Endothelial cell of umbilical vein (primary cell): Measurements from ENCODE around the gene RAB6B. TPM values are rescaled to one million over a fixed set of nuclear protein-coding genes. Genes with fewer than 3 reads are reported as not detected.

Experiments used
- BruUV-seq: library from RNA; stranded (reverse); fragments of 400-500 nt; replicated peaks from 2 replicates; lab custom pipeline; 2021; lab: Mats Ljungman, UMichigan
- CTCF ChIA-PET: fragments of 300-600, 350-600 bp; sonication (Branson Sonifier 250); formaldehyde crosslinking; loops from one replicate; lab custom pipeline; 2021; ENCODE audit warnings: antibody characterized with exemption, inconsistent platforms; lab: Charles Lee
- POLR2A ChIA-PET: fragments of 300-600, 350-600 bp; sonication (Branson Sonifier 250); formaldehyde crosslinking; loops from one replicate; lab custom pipeline; 2021; ENCODE audit warnings: antibody characterized with exemption, inconsistent platforms; lab: Charles Lee
- DNase-seq: peaks from one replicate; pipeline ENCODE4 v3.0.0-alpha.2; 2011; ENCODE audit warnings: low read depth, low spot score
- FAIRE-seq: peaks from 2 replicates; lab custom pipeline; 2011; peaks lifted over from hg19 to GRCh38; lab: Jason Lieb, UNC
- H2AFZ ChIP-seq: 2 replicates; pipeline ENCODE4 v1.6.0; 2012; ENCODE audit warnings: low read depth, low read length, control low read depth, inconsistent platforms
- H3K27ac ChIP-seq: 2 replicates; pipeline ENCODE4 v1.5.1; 2011; ENCODE audit warnings: low read depth, mild to moderate bottlenecking, control low read depth, low read length, moderate library complexity; ENCODE audit not compliant: insufficient read depth
- H3K27me3 ChIP-seq, 2 experiments: 2 replicates each; pipeline versions ENCODE4 v1.6.0 to v1.6.1; 2011; ENCODE audit warnings: low read length in 2 of 2, mixed read lengths in 1 of 2; ENCODE audit not compliant: control insufficient read depth in 2 of 2, insufficient read depth in 2 of 2
- H3K36me3 ChIP-seq, 2 experiments: 2 replicates in 1 of 2; 3 replicates in 1 of 2; pipeline ENCODE4 v1.5.1; 2011; ENCODE audit warnings: low read length in 2 of 2, mild to moderate bottlenecking in 1 of 2, moderate library complexity in 1 of 2; ENCODE audit not compliant: control insufficient read depth in 2 of 2, insufficient read depth in 2 of 2; ENCODE audit errors: extremely low read depth in 1 of 2
- H3K4me1 ChIP-seq: 3 replicates; pipeline ENCODE4 v1.5.1; 2011; ENCODE audit warnings: mild to moderate bottlenecking, low read length; ENCODE audit not compliant: control insufficient read depth, insufficient read depth; ENCODE audit errors: extremely low read depth
- H3K4me2 ChIP-seq: 2 replicates; pipeline ENCODE4 v1.6.1; 2011; ENCODE audit warnings: low read length, control low read depth, mixed read lengths; ENCODE audit not compliant: insufficient read depth
- H3K4me3 ChIP-seq, 3 experiments: fragments of 200-600 bp in 1 of 3; sonication (generic), shearing (Covaris generic) in 1 of 3; replicated peaks in 1 of 3; 2 replicates each; pipeline ENCODE4 v1.5.1; 2011 to 2016; ENCODE audit warnings: control low read depth in 3 of 3, low read length in 3 of 3, mild to moderate bottlenecking in 2 of 3, inconsistent platforms in 1 of 3, low read depth in 1 of 3, moderate library complexity in 1 of 3; ENCODE audit not compliant: insufficient read depth in 1 of 3
- H3K79me2 ChIP-seq: 2 replicates; pipeline ENCODE4 v1.6.0; 2012; ENCODE audit warnings: low read length, inconsistent platforms; ENCODE audit not compliant: control insufficient read depth, insufficient read depth
- H3K9ac ChIP-seq: replicated peaks from 2 replicates; pipeline ENCODE3; 2011; ENCODE audit warnings: low read length, control low read depth; ENCODE audit not compliant: insufficient read depth; ENCODE audit errors: extremely low read depth
- H3K9me1 ChIP-seq: replicated peaks from 3 replicates; pipeline ENCODE4 v1.6.0; 2011; ENCODE audit warnings: mild to moderate bottlenecking, low read length; ENCODE audit not compliant: control insufficient read depth, insufficient read depth; ENCODE audit errors: extremely low read depth
- H3K9me3 ChIP-seq: replicated peaks from 2 replicates; pipeline ENCODE4 v1.5.1; 2012; ENCODE audit warnings: low read length, inconsistent platforms; ENCODE audit not compliant: control insufficient read depth, insufficient read depth
- H4K20me1 ChIP-seq: replicated peaks from 2 replicates; pipeline ENCODE3; 2011; ENCODE audit warnings: mild to moderate bottlenecking, low read length; ENCODE audit not compliant: control insufficient read depth, insufficient read depth; ENCODE audit errors: extremely low read depth
- EZH2 ChIP-seq: IDR thresholded peaks from 2 replicates; pipeline ENCODE4 v1.6.1; 2012; ENCODE audit warnings: borderline replicate concordance, low read depth, mild to moderate bottlenecking, moderate library complexity, low read length, inconsistent platforms; ENCODE audit not compliant: severe bottlenecking
- FOS ChIP-seq: IDR thresholded peaks from 2 replicates; pipeline ENCODE4 v1.6.1; 2011; ENCODE audit warnings: mild to moderate bottlenecking, low read length, moderate library complexity, borderline replicate concordance; ENCODE audit not compliant: insufficient read depth
- GATA2 ChIP-seq: IDR thresholded peaks from 2 replicates; pipeline ENCODE4 v1.7.0; 2011; ENCODE audit warnings: low read depth, mild to moderate bottlenecking, moderate library complexity, mixed read lengths, low read length; ENCODE audit not compliant: insufficient read length, insufficient read depth
- JUN ChIP-seq: IDR thresholded peaks from 2 replicates; pipeline ENCODE4 v1.6.1; 2011; ENCODE audit warnings: borderline replicate concordance, low read depth; ENCODE audit not compliant: insufficient read length, insufficient read depth
- MYC ChIP-seq: IDR thresholded peaks from one replicate; pipeline ENCODE4 v1.6.1; 2011; ENCODE audit warnings: mild to moderate bottlenecking, low read depth, low read length
- POLR2A ChIP-seq: IDR thresholded peaks from 2 replicates; pipeline ENCODE4 v1.6.1; 2012; ENCODE audit warnings: low read depth, mild to moderate bottlenecking, control low read depth, low read length
- dilution Hi-C: fragments of 300-500 bp; cut with MboI; formaldehyde crosslinking; loops from one replicate; pipeline ENCODE4 v1.15.0; 2019; ENCODE audit warnings: low sequenced_read_pairs; ENCODE audit not compliant: extremely low pct_ligation_motif_present
- intact Hi-C: fragments of 100-400 bp; cut with micrococcal nuclease; formaldehyde crosslinking; loops from one replicate; pipeline ENCODE4 v1.10.0; 2022
- polyA plus RNA-seq, 4 experiments: library from polyadenylated mRNA; depleted of rRNA in 3 of 4; stranded (reverse) in 3 of 4; unstranded in 1 of 4; fragments of >200 nt; gene quantifications; 2 replicates each; pipeline versions ENCODE4 v1.2.1 to v1.2.3, GENCODE V29; 2011 to 2012; ENCODE audit warnings: missing spikeins in 1 of 4
- total RNA-seq: library from RNA; stranded (reverse); gene quantifications from 2 replicates; pipeline ENCODE4 v1.2.3, GENCODE V29; 2021
- TF ChIP-seq, protein P1 (sequence below), 2 donors: IDR thresholded peaks; 1 replicate in 1 of 2; 2 replicates in 1 of 2; pipeline ENCODE4 v1.5.1; 2011; ENCODE audit warnings: low read length in 2 of 2, mild to moderate bottlenecking in 2 of 2, moderate library complexity in 2 of 2, control low read depth in 1 of 2, inconsistent platforms in 1 of 2, low read depth in 1 of 2; ENCODE audit not compliant: insufficient read depth in 1 of 2; ENCODE audit errors: extremely low read depth in 1 of 2

The RAB6B gene
- total and polyA plus RNA-seq, 2 donors (not counting 3 experiments of a cell fraction or from before 2014, with no cell fraction given) = 1.7 to 6.7 TPM

DNA sequence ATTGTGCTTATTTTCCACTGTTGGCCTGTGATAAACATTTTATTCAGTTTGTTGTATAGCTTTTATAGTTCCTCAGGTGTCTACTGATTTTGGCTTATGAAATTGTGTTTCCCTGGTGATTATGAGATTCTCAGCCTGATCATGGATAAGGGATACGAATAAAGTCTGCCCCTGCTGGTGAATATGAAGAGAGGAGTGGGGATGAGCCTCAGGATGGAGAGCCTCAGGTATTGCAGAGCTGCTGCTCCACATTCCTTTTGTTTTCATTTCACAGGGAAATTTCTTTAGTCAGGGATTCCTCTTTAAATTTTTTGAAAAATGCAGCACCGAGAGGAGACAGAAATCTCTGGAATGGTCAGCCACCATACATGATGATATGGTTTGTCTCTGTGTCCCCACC, 14.7 kb upstream of the RAB6B start:
- H3K9ac ChIP-seq = no peak overlapping the region
- ChIA-PET POLR2A (no interaction called here), CTCF (interaction anchor here (0.8 to 1.2 kb wide), 4 partner anchors 13 to 303 kb away, joined by 3 read pairs; no protein-coding TSS in a partner anchor)
- no peak overlapping the region for H3K27ac ChIP-seq
- BruUV-seq = no TSS peak
- no peak for DNase-seq
- no peaks in the 10 kb centered on the region for H4K20me1 ChIP-seq
- TF ChIP-seq, protein P1, sequence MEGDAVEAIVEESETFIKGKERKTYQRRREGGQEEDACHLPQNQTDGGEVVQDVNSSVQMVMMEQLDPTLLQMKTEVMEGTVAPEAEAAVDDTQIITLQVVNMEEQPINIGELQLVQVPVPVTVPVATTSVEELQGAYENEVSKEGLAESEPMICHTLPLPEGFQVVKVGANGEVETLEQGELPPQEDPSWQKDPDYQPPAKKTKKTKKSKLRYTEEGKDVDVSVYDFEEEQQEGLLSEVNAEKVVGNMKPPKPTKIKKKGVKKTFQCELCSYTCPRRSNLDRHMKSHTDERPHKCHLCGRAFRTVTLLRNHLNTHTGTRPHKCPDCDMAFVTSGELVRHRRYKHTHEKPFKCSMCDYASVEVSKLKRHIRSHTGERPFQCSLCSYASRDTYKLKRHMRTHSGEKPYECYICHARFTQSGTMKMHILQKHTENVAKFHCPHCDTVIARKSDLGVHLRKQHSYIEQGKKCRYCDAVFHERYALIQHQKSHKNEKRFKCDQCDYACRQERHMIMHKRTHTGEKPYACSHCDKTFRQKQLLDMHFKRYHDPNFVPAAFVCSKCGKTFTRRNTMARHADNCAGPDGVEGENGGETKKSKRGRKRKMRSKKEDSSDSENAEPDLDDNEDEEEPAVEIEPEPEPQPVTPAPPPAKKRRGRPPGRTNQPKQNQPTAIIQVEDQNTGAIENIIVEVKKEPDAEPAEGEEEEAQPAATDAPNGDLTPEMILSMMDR (IDR thresholded peaks at IDR 0.05; ENCODE audit: extremely low read depth in 1 of 2, insufficient read depth in 1 of 2, low read depth in 1 of 2, low read length in 2 of 2) = peak in 1 of 2 donors; percentile 6
- no peak for TF ChIP-seq JUN
- no peak for TF ChIP-seq POLR2A
- no peak for TF ChIP-seq EZH2
- no peak for TF ChIP-seq FOS
- no peak for TF ChIP-seq GATA2
- TF ChIP-seq MYC = no peak
- dilution Hi-C loops (no loop called here), intact Hi-C loops (no loop called here)
- H3K4me2 ChIP-seq = no peak overlapping the region
- no peaks in the 10 kb centered on the region for H3K36me3 ChIP-seq
- no peaks in the 10 kb centered on the region for H3K4me1 ChIP-seq
- H3K9me3 ChIP-seq = no peaks in the 10 kb centered on the region
- H3K9me1 ChIP-seq = no peaks in the 10 kb centered on the region
- H3K79me2 ChIP-seq = no peaks in the 10 kb centered on the region
- H3K27me3 ChIP-seq = peaks cover 3% of the 10 kb centered on the region in 2 experiments
- no peak for FAIRE-seq
- H3K4me3 ChIP-seq = no peak overlapping the region
- H2AFZ ChIP-seq = no peak overlapping the region
